ENCODE measurements around the gene CASK. TPM values are rescaled to one million over a fixed set of nuclear protein-coding genes. Genes with fewer than 3 reads are reported as not detected.

The CASK gene
- total and polyA plus RNA-seq, 2 of the 13 experiments (the other 11 are each of a cell fraction or from before 2014, with no cell fraction given): 14.5 to 16.0 TPM

DNA sequence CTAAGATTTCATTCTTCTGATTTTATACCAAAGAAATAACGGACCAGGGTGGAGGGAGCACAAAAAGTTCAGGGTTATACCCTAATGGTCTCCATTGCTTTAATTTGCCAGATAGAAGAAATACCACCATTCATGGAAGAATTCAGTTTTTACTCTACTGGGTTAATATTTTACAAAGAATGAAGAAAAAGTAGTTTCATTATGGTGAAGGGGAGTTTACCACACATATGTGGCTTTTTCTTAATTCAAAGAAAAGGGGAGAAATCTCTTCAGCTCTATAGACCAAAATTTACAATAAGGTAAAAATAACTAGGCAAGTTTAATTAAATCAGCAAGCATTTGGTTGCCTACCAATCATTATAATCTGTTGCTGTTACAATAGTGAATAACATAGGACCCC lies 37.6 kb downstream of the CASK start:
- no peak overlapping the region for H2AFZ ChIP-seq (ENCODE audit: low read length)
- no peaks in the 10 kb centered on the region for H3K36me3 ChIP-seq (replicated peaks in 1 of 2; ENCODE audit: control insufficient read depth in 1 of 2, insufficient read depth in 2 of 2, low read length in 2 of 2)
- H3K4me1 ChIP-seq (ENCODE audit: insufficient read depth, low read length): peaks cover 16% of the 10 kb centered on the region; the same call in 1 of the 2 replicates
- no peak overlapping the region for H3K9ac ChIP-seq (ENCODE audit: insufficient read depth, low read depth, low read length)
- H4K20me1 ChIP-seq (ENCODE audit: insufficient read depth, low read length): no peaks in the 10 kb centered on the region
- ChIA-PET POLR2A (no interaction called here), CTCF (ENCODE audit: low intra/inter-chr PET ratio, low total read pairs) (no interaction called here)
- no peaks in the 10 kb centered on the region for H3K9me3 ChIP-seq (ENCODE audit: low read length)
- no peak for ATAC-seq
- no peak for FAIRE-seq
- intact Hi-C loops (cut with micrococcal nuclease; ENCODE audit: unreplicated experiment): no loop called here
- H3K79me2 ChIP-seq (ENCODE audit: insufficient read depth, low read length): peaks cover 5% of the 10 kb centered on the region
- BruUV-seq (replicated peaks): no TSS peak
- TF ChIP-seq GLI4 (CRISPR knock-in tag; IDR thresholded peaks at IDR 0.05; ENCODE audit: borderline replicate concordance) (no peak), TCF7L2 (IDR thresholded peaks at IDR 0.05; ENCODE audit: low read depth, low read length) (no peak), RAD51 (IDR thresholded peaks at IDR 0.05; ENCODE audit: borderline replicate concordance) (no peak), ATAD3A (CRISPR knock-in tag; IDR thresholded peaks at IDR 0.05) (no peak), PAF1 (CRISPR knock-in tag; IDR thresholded peaks at IDR 0.05) (no peak), ZNF282 (IDR thresholded peaks at IDR 0.05; ENCODE audit: partially characterized antibody) (no peak), ZNF335 (CRISPR knock-in tag; IDR thresholded peaks at IDR 0.05) (no peak), RFX1 (IDR thresholded peaks at IDR 0.05) (no peak), ZNF3 (CRISPR knock-in tag; IDR thresholded peaks at IDR 0.05) (no peak), ZNF451 (CRISPR knock-in tag; IDR thresholded peaks at IDR 0.05) (no peak)
- TF ChIP-seq, protein P1, sequence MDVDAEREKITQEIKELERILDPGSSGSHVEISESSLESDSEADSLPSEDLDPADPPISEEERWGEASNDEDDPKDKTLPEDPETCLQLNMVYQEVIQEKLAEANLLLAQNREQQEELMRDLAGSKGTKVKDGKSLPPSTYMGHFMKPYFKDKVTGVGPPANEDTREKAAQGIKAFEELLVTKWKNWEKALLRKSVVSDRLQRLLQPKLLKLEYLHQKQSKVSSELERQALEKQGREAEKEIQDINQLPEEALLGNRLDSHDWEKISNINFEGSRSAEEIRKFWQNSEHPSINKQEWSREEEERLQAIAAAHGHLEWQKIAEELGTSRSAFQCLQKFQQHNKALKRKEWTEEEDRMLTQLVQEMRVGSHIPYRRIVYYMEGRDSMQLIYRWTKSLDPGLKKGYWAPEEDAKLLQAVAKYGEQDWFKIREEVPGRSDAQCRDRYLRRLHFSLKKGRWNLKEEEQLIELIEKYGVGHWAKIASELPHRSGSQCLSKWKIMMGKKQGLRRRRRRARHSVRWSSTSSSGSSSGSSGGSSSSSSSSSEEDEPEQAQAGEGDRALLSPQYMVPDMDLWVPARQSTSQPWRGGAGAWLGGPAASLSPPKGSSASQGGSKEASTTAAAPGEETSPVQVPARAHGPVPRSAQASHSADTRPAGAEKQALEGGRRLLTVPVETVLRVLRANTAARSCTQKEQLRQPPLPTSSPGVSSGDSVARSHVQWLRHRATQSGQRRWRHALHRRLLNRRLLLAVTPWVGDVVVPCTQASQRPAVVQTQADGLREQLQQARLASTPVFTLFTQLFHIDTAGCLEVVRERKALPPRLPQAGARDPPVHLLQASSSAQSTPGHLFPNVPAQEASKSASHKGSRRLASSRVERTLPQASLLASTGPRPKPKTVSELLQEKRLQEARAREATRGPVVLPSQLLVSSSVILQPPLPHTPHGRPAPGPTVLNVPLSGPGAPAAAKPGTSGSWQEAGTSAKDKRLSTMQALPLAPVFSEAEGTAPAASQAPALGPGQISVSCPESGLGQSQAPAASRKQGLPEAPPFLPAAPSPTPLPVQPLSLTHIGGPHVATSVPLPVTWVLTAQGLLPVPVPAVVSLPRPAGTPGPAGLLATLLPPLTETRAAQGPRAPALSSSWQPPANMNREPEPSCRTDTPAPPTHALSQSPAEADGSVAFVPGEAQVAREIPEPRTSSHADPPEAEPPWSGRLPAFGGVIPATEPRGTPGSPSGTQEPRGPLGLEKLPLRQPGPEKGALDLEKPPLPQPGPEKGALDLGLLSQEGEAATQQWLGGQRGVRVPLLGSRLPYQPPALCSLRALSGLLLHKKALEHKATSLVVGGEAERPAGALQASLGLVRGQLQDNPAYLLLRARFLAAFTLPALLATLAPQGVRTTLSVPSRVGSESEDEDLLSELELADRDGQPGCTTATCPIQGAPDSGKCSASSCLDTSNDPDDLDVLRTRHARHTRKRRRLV (CRISPR knock-in tag; IDR thresholded peaks at IDR 0.05): no peak
- no peak for DNase-seq (ENCODE audit: low spot score)
- H3K27ac ChIP-seq (ENCODE audit: extremely low read length, insufficient read depth, low read length): no peak overlapping the region
- H3K4me3 ChIP-seq (replicated peaks in 1 of 3; ENCODE audit: insufficient read depth in 1 of 3, low read depth in 2 of 3, low read length in 3 of 3): no peak overlapping the region
- 100% methylated on average over 1 of the region's 1 CpG for WGBS (ENCODE audit: low lambda C conversion rate)
- no peak overlapping the region for H3K4me2 ChIP-seq (ENCODE audit: low read depth, low read length)
- no peaks in the 10 kb centered on the region for H3K27me3 ChIP-seq (ENCODE audit: control insufficient read depth in 1 of 2, insufficient read depth in 2 of 2, low read length in 2 of 2)
- in situ Hi-C loops (cut with HindIII; ENCODE audit: extremely low pct_ligation_motif_present, low pct_unique_long_range_greater_than_20kb): no loop called here

Measured in HepG2 (cell line).